Muscle of leg (tissue), 11 donors: ENCODE results near the gene ETHE1. TPM values are rescaled to one million over a fixed set of nuclear protein-coding genes. Genes with fewer than 3 reads are reported as not detected.

Experiments
- DNase-seq: peaks from one replicate; pipeline ENCODE4 v3.0.0; 2013
- H3K27ac ChIP-seq: one replicate; pipeline ENCODE4 v1.5.1; 2013; ENCODE audit warnings: mild to moderate bottlenecking, low read length, control low read depth
- H3K27me3 ChIP-seq: one replicate; pipeline ENCODE4 v1.6.1; 2013; ENCODE audit warnings: low read length; ENCODE audit not compliant: control insufficient read depth, insufficient read depth
- H3K36me3 ChIP-seq: one replicate; pipeline ENCODE4 v1.6.1; 2013; ENCODE audit warnings: low read length; ENCODE audit not compliant: control insufficient read depth, insufficient read depth
- H3K4me1 ChIP-seq: one replicate; pipeline ENCODE4 v1.6.1; 2013; ENCODE audit warnings: low read length; ENCODE audit not compliant: control insufficient read depth, insufficient read depth
- H3K4me3 ChIP-seq: one replicate; pipeline ENCODE4 v1.5.1; 2013; ENCODE audit warnings: low read length, control low read depth
- H3K9me3 ChIP-seq: replicated peaks from 2 replicates; pipeline ENCODE4 v1.6.1; 2013; ENCODE audit warnings: low read depth, low read length; ENCODE audit not compliant: control insufficient read depth
- WGBS: methylation state at CpG from one replicate; pipeline ENCODE4 v1.1.5; 2013; ENCODE audit warnings: missing lambda C conversion rate; ENCODE audit not compliant: insufficient coverage; 5-methylcytosine and 5-hydroxymethylcytosine counted together
- polyA plus RNA-seq, 8 donors: library from polyadenylated mRNA; unstranded; fragments of 120-200 nt; gene quantifications; one replicate each; pipeline versions ENCODE4 v1.2.1 to v1.2.3, GENCODE V29; 2013; ENCODE audit warnings: inconsistent platforms in 1 of 8, low replicate concordance in 1 of 8; ENCODE audit not compliant: insufficient read length in 8 of 8, insufficient read depth in 1 of 8
- total RNA-seq: library from RNA; stranded (reverse); fragments of 120-200 nt; gene quantifications from one replicate; pipeline ENCODE4 v1.2.4, GENCODE V29; 2013

Gene ETHE1
- total and polyA plus RNA-seq, 9 donors, result 12.0 to 22.5 (median 17.1) TPM

- Histone ChIP-seq H3K36me3 (peaks cover 54% of the 10 kb centered on the region), H3K4me1 (peaks cover 11% of the 10 kb centered on the region), H3K4me3 (no peak overlapping the region), H3K9me3 (no peaks in the 10 kb centered on the region), H3K27ac (no peak overlapping the region), H3K27me3 (no peaks in the 10 kb centered on the region)
- no peak for DNase-seq
These were observed 11.9 kb upstream of the ETHE1 start for GRCh38 chr19:43538922-43539321.

DNA sequence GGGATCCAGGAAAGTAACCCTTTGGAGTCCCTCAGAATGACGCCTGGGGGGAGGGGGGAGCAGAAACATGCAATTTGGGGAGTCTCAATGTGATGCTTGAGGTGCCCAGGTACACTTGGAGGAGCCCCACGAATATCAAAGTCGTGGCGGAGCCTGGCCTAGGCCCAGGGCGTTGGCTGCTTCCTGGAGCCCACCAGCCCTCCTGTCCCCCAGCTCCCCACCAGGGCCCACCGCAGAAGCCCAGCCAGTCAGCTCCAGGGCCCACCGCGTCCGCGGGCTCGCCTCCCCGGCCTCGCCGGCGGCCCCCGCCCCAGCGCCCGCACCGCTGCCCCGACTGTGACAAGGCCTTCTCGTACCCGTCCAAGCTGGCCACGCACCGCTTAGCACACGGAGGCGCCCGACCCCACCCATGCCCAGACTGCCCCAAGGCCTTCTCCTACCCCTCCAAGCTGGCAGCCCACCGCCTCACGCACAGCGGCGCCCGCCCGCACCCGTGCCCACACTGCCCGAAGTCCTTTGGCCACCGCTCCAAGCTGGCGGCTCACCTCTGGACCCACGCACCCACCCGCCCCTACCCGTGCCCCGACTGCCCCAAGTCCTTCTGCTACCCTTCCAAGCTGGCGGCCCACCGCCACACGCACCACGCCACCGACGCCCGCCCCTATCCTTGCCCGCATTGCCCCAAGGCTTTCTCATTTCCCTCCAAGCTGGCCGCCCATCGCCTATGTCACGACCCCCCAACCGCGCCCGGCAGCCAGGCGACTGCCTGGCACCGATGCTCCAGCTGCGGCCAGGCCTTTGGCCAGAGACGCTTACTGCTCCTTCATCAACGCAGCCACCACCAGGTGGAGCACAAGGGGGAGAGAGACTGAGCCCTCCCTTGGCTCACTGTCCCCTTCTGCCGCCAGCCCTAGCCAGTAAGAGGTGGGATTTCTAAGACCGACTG lies 8.1 kb upstream of the ETHE1 start:
- Histone ChIP-seq H3K27me3 (no peaks in the 10 kb centered on the region), H3K4me3 (no peak overlapping the region), H3K4me1 (peaks cover 22% of the 10 kb centered on the region), H3K27ac (peak overlapping the region; percentile 99), H3K9me3 (no peaks in the 10 kb centered on the region), H3K36me3 (peaks cover 21% of the 10 kb centered on the region)
- DNase-seq, result peak; percentile 85
- WGBS, result 37% methylated on average over 58 of the region's 62 CpGs

- peaks cover 18% of the 10 kb centered on the region for H3K36me3 ChIP-seq
- H3K27ac ChIP-seq, result peak overlapping the region; percentile 99
- DNase-seq, result no peak
- H3K4me3 ChIP-seq, result peak overlapping the region; percentile 70
- H3K27me3 ChIP-seq, result no peaks in the 10 kb centered on the region
- peaks cover 22% of the 10 kb centered on the region for H3K4me1 ChIP-seq
- no peaks in the 10 kb centered on the region for H3K9me3 ChIP-seq
- WGBS, result 3% methylated on average over 16 of the region's 17 CpGs
These were observed 7.4 kb upstream of the ETHE1 start for GRCh38 chr19:43534305-43534815.

- WGBS, result under 1% methylated on average over 35 of the region's 41 CpGs
These were observed 6.7 kb upstream of the ETHE1 start for GRCh38 chr19:43533546-43534304.

GRCh38 chr19:43532962-43533545 lies 6.1 kb upstream of the ETHE1 start, which contains the start of gene ZNF575:
ZNF575 (plus strand) TSS chr19:43533188; CDS start chr19:43534423, 1,235 bp downstream.
- peak within 1 kb of the TSS; percentile 99 for H3K27ac ChIP-seq
- H3K4me3 ChIP-seq, result peak within 1 kb of the TSS; percentile 70
- H3K27me3 ChIP-seq, result no peaks in the 10 kb centered on the region
- peaks cover 22% of the 10 kb centered on the region for H3K4me1 ChIP-seq
- peak; percentile 100 for DNase-seq
- peaks cover 10% of the 10 kb centered on the region for H3K36me3 ChIP-seq
- no peaks in the 10 kb centered on the region for H3K9me3 ChIP-seq
- under 1% methylated on average over 39 of the region's 47 CpGs for WGBS

More at GRCh38 chr19:43533546-43534304, 6.7 kb upstream of the ETHE1 start:
- no peaks in the 10 kb centered on the region for H3K9me3 ChIP-seq
- H3K36me3 ChIP-seq, result peaks cover 17% of the 10 kb centered on the region
- peak overlapping the region; percentile 99 for H3K27ac ChIP-seq
- DNase-seq, result peak; percentile 100
- peak overlapping the region; percentile 70 for H3K4me3 ChIP-seq
- H3K4me1 ChIP-seq, result peaks cover 22% of the 10 kb centered on the region
- no peaks in the 10 kb centered on the region for H3K27me3 ChIP-seq

DNA sequence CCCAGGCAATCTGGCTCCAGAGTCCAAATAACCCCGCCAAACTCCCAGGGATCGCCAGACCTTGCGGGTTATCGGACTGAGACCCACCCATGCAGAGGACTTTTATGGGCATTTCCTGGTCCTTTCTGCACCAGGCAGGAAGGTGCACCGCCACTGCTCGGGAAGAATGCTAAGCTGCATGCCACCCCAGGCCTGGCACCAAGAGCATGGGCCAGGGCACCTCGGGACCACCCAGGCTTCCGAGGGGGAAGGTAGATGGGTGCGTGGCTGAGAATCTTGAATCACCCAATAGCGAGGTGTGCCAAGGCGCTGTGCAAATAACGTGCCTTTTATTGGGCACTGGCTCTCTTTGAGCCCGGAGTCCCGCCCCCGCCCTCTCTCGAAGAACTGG lies 5.6 kb upstream of the ETHE1 start:
- no peak for DNase-seq
- Histone ChIP-seq H3K4me1 (peaks cover 26% of the 10 kb centered on the region), H3K4me3 (peak overlapping the region; percentile 70), H3K27ac (peak overlapping the region; percentile 83), H3K27me3 (no peaks in the 10 kb centered on the region), H3K9me3 (no peaks in the 10 kb centered on the region), H3K36me3 (peaks cover 7% of the 10 kb centered on the region)
- 5% methylated on average over 14 of the region's 16 CpGs for WGBS

DNA sequence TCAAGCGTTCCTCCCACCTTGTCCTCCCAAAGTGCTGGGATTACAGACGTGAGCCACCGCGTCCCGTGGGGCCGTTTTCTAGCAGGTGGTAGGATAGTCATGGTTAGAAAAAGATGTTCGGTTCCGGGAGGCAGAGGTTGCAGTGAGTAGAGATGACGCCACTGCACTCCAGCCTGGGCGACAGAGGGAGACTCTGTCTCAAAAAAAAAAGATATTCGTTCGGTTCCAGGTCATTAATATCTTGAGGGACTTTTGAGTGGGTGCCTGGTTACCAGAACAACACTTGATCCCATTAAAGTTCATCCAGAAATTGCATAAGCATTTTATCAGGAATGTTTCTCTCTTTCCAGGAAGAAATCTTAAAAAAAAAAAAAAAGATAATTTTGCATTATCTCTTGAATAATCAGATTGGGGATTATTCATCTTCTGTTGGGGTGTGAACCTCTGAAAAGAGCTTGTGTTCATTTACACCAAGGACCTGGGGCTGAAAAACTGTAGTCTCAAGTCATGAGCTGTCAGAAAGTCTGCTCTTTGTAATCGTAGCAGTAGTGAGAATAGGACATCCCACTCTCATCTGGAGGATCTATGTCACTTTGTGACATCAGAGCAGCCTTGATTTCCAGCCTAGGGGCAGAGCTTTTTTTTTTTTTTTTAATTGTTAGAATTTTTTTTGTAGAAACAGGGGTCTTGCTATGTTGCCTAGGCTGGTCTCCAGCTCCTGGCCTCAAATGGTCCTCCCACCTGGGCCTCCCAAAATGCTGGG lies 1.0 kb upstream of the ETHE1 start:
- DNase-seq, result peak; percentile 65
- H3K36me3 ChIP-seq, result no peaks in the 10 kb centered on the region
- H3K4me1 ChIP-seq, result peaks cover 31% of the 10 kb centered on the region
- H3K4me3 ChIP-seq, result no peak overlapping the region
- H3K27ac ChIP-seq, result peak overlapping the region; percentile 10
- H3K9me3 ChIP-seq, result no peaks in the 10 kb centered on the region
- WGBS, result 34% methylated on average over 4 of the region's 13 CpGs
- H3K27me3 ChIP-seq, result no peaks in the 10 kb centered on the region

DNA sequence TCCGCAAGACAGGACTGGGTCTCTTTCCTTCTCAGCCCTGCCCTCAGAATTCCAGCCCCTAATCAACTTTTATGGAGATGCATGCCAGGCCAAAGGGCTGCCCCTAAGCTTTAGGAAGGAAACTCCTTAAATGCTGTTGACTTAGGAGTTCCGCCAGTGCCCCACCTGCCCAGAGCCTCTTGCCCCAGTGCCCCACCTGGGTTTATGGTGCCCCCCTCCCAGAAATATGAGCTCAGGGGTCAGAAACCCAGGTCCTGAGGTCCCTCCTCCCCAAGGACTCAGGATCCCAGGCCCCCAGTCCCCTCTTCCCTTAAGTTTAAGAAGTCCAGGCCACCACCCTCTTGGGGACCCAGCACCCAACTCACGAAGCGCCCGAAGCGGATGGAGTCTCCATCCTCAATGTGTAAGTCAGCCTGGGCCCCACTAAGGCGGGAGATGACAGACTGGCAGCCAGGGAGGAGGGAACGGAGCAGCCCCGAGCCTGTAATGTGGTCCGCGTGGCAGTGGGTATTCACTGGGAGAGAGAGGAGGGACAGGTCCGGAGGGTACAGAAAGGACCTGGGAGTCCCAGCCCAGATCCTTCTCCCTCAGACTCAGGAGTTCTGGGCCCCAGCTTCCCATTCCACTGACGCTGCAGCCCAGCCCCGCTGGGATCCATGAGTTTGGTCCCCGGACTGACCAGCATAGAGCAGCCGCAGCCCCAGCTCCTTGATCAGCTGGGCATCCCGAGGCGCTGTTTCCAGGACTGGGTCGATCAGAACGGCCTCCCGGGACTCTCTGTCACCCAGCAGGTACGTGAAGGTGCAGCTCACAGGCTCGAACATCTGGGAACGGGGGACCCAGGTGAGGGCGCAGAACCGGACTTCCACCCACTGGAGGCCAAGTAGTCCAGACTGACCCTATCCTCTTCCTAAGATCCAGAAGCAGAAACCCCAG lies 897 bp downstream of the ETHE1 start:
- Histone ChIP-seq H3K27ac (peak overlapping the region; percentile 69), H3K27me3 (no peaks in the 10 kb centered on the region), H3K4me1 (peaks cover 24% of the 10 kb centered on the region), H3K36me3 (no peaks in the 10 kb centered on the region), H3K4me3 (peak overlapping the region; percentile 73), H3K9me3 (no peaks in the 10 kb centered on the region)
- WGBS, result 3% methylated on average over 26 of the region's 26 CpGs
- peak; percentile 39 for DNase-seq
